Osteoblast (primary cell): Measurements from ENCODE around the gene ZNF37A. TPM values are rescaled to one million over a fixed set of nuclear protein-coding genes. Genes with fewer than 3 reads are reported as not detected.

ENCODE experiments used
- DNase-seq: peaks from one replicate; pipeline ENCODE4 v3.0.0; 2011; ENCODE audit warnings: low spot score, mixed read lengths; ENCODE audit not compliant: insufficient read length; ENCODE audit errors: missing footprints
- H2AFZ ChIP-seq: 2 replicates; pipeline ENCODE4 v1.6.0; 2011; ENCODE audit warnings: mild to moderate bottlenecking, low read length
- H3K27ac ChIP-seq: 2 replicates; pipeline ENCODE4 v1.5.1; 2011; ENCODE audit warnings: mild to moderate bottlenecking, low read depth, low read length, moderate library complexity
- H3K27me3 ChIP-seq: 2 replicates; pipeline ENCODE4 v1.6.0; 2012; ENCODE audit warnings: mild to moderate bottlenecking, control low read depth, inconsistent platforms, low read length, moderate library complexity; ENCODE audit not compliant: insufficient read depth
- H3K36me3 ChIP-seq: 2 replicates; pipeline ENCODE4 v1.5.1; 2011; ENCODE audit warnings: mild to moderate bottlenecking, low read length, control low read depth, moderate library complexity; ENCODE audit not compliant: insufficient read depth
- H3K4me1 ChIP-seq: 2 replicates; pipeline ENCODE4 v1.5.1; 2011; ENCODE audit warnings: mild to moderate bottlenecking, low read length, control low read depth, moderate library complexity; ENCODE audit not compliant: insufficient read depth
- H3K4me2 ChIP-seq: 2 replicates; pipeline ENCODE4 v1.6.0; 2011; ENCODE audit warnings: mild to moderate bottlenecking, low read length; ENCODE audit not compliant: insufficient read depth
- H3K4me3 ChIP-seq: fragments of 200-600 bp; sonication (generic); 3 replicates; pipeline ENCODE4 v1.5.1; 2012; ENCODE audit warnings: mild to moderate bottlenecking, low read length, inconsistent platforms; ENCODE audit not compliant: insufficient read depth
- H3K79me2 ChIP-seq: 2 replicates; pipeline ENCODE4 v1.6.0; 2012; ENCODE audit warnings: mild to moderate bottlenecking, low read length, control low read depth, inconsistent platforms; ENCODE audit not compliant: insufficient read depth
- H3K9me3 ChIP-seq: 2 replicates; pipeline ENCODE4 v1.5.1; 2011; ENCODE audit warnings: low read depth, low read length, control low read depth
- H4K20me1 ChIP-seq: 2 replicates; pipeline ENCODE4 v1.6.0; 2012; ENCODE audit warnings: mild to moderate bottlenecking, low read length, control low read depth; ENCODE audit not compliant: insufficient read depth
- total RNA-seq: library from RNA; depleted of rRNA; stranded (reverse); fragments of >200 nt; gene quantifications from 2 replicates; pipeline ENCODE4 v1.2.3, GENCODE V29; 2012
- TF ChIP-seq, protein P1 (sequence below): IDR thresholded peaks from 2 replicates; pipeline ENCODE4 v1.5.1; 2011; ENCODE audit warnings: mild to moderate bottlenecking, low read depth, low read length, moderate library complexity; ENCODE audit errors: extremely low read depth

ZNF37A gene
- total RNA-seq = 15.6 and 19.4 TPM in 2 replicates

DNA sequence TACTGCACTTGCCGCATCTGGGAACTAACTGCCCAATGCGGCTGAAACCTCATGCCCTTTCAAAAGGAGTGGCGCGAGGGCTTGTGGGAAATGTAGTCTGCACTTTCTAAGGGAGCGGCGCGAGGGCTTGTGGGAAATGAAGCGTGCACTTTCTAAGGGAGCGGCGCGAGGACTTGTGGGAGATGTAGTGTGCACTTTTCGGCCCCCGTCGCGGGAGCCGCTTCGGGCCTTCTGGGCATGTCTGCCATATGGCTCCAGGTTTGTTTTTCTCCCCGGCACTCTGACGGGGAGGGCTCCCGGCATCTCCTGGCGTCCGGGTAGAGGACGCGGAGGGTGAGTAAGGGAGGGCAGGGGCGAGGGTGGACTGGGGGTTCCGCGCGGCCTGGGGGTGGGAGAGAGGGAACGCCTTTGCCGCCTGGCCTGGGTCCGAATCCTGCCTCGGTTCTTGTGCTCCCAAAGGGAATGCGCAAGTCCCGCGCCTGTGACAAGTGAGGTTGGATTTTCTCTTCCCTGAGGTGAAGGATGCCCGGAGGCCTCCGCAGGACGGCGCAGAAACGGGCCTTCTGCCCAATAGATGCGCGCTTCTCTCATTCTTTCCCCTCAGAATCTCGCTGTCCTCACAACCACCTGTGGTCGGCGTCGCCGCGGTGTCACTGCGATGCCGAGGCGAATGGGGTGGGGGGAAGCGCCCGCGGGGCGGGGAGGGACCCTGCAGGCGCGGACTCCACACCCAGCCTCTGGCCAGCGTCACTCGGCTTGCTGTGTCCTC, at the start of gene ZNF37A:
TSS of gene ZNF37A (plus strand) at position 180 of the 769 bp plus-strand sequence. CDS start 2,281 bp downstream, outside the sequence.
- H3K4me1 ChIP-seq = peaks cover 4% of the 10 kb centered on the region
- peak within 1 kb of the TSS; percentile 80 for H3K27ac ChIP-seq
- no peaks in the 10 kb centered on the region for H4K20me1 ChIP-seq
- no peaks in the 10 kb centered on the region for H3K9me3 ChIP-seq
- no peaks in the 10 kb centered on the region for H3K27me3 ChIP-seq
- peak; percentile 90 for DNase-seq
- H3K36me3 ChIP-seq = peaks cover 19% of the 10 kb centered on the region
- peaks cover 14% of the 10 kb centered on the region for H3K79me2 ChIP-seq
- peak within 1 kb of the TSS; percentile 90 for H3K4me3 ChIP-seq
- H2AFZ ChIP-seq = peak within 1 kb of the TSS; percentile 99
- TF ChIP-seq, protein P1, sequence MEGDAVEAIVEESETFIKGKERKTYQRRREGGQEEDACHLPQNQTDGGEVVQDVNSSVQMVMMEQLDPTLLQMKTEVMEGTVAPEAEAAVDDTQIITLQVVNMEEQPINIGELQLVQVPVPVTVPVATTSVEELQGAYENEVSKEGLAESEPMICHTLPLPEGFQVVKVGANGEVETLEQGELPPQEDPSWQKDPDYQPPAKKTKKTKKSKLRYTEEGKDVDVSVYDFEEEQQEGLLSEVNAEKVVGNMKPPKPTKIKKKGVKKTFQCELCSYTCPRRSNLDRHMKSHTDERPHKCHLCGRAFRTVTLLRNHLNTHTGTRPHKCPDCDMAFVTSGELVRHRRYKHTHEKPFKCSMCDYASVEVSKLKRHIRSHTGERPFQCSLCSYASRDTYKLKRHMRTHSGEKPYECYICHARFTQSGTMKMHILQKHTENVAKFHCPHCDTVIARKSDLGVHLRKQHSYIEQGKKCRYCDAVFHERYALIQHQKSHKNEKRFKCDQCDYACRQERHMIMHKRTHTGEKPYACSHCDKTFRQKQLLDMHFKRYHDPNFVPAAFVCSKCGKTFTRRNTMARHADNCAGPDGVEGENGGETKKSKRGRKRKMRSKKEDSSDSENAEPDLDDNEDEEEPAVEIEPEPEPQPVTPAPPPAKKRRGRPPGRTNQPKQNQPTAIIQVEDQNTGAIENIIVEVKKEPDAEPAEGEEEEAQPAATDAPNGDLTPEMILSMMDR = no peak
- H3K4me2 ChIP-seq = peak within 1 kb of the TSS; percentile 81

DNA sequence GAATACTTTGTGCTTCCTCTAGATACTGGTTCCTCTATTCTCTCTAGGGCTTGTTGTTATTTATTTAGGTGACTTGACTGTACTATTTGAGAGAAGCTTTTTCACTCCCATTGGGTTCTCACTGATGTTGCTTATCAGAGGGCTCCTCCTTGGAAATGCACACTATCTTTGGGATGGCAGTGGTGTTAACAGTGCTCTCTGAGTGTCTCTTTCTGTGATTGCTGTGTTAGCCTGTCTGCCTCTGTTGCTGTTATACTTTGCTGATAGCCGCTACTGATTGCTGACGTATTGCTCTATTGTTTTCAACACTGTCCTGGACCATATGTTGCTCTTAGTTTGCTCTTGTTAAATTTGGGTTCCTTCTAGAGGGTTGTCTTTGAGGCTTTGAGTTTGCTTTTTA, 49.0 kb upstream of the ZNF37A start:
- Histone ChIP-seq H3K27ac (no peak overlapping the region), H3K4me1 (no peaks in the 10 kb centered on the region), H2AFZ (no peak overlapping the region), H3K4me3 (no peak overlapping the region), H3K36me3 (no peaks in the 10 kb centered on the region), H3K4me2 (no peak overlapping the region), H3K27me3 (no peaks in the 10 kb centered on the region), H4K20me1 (no peaks in the 10 kb centered on the region), H3K79me2 (no peaks in the 10 kb centered on the region), H3K9me3 (no peaks in the 10 kb centered on the region)
- TF ChIP-seq, protein P1 = no peak
- no peak for DNase-seq

DNA sequence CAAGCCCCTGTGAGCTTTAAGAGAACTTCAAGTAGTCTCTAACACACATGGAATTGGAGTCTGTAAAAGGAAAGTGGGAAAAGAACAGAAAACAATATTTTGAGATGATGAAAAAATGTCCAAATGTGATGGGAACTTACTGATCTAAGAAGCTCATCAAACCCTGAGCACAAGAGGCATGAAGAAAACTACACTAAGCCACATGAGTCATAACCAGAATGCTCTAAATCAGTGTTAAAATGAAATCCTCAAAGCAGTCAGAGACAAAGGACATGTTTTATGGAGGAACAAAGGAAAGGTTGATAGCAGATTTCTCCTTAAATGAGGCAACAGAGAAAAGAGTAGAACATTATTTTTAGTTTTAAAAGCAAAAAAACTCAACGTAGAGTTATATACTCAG, 46.5 kb upstream of the ZNF37A start:
- Histone ChIP-seq H3K4me1 (no peaks in the 10 kb centered on the region), H3K36me3 (no peaks in the 10 kb centered on the region), H3K27ac (no peak overlapping the region), H3K9me3 (no peaks in the 10 kb centered on the region), H2AFZ (no peak overlapping the region), H3K79me2 (no peaks in the 10 kb centered on the region), H3K27me3 (no peaks in the 10 kb centered on the region), H3K4me2 (no peak overlapping the region), H4K20me1 (no peaks in the 10 kb centered on the region), H3K4me3 (no peak overlapping the region)
- no peak for DNase-seq
- TF ChIP-seq, protein P1 = no peak

DNA sequence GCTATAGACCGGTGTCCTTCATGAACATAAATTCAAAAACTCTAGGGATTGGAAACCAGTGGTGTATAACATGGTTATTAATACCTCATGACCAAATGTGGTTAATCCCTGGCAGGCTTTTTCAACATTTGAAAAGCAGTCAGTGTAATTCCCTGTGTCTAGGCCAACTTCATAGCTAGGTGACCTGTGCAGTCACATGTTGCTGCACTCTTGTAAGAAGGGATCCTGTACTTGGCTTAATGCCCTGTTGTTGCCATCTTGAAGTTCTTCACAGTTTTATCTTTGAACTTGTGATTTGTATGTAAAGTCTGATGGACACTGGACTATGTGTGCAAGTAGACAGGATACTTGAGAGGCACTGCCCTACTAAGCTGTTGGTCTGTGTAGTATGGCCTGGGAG, 43.9 kb upstream of the ZNF37A start:
- Histone ChIP-seq H3K9me3 (peaks cover 2% of the 10 kb centered on the region), H3K4me3 (no peak overlapping the region), H3K27ac (no peak overlapping the region), H4K20me1 (no peaks in the 10 kb centered on the region), H3K4me2 (no peak overlapping the region), H3K27me3 (no peaks in the 10 kb centered on the region), H3K36me3 (peaks cover 4% of the 10 kb centered on the region), H2AFZ (no peak overlapping the region), H3K79me2 (no peaks in the 10 kb centered on the region), H3K4me1 (no peaks in the 10 kb centered on the region)
- DNase-seq = no peak
- TF ChIP-seq, protein P1 = no peak
